ENCODE data around the gene C11orf98. TPM values are rescaled to one million over a fixed set of nuclear protein-coding genes. Genes with fewer than 3 reads are reported as not detected.
"Not testable (repeated sequence)": the region's sequence is repeated elsewhere in the genome, so short reads cannot be mapped to it uniquely, and the experiment has no call there.

Gene C11orf98
- total RNA-seq, 2 donors from 2014 or later = 125 to 140 TPM

- Histone ChIP-seq H3K9ac (ENCODE audit: extremely low read depth, low read length, poor library complexity, severe bottlenecking) (no peak overlapping the region), H3K4me1 (ENCODE audit: control insufficient read depth, insufficient read depth, low read length) (no peaks in the 10 kb centered on the region), H3K27me3 (ENCODE audit: control insufficient read depth, insufficient read depth, low read length, poor library complexity, severe bottlenecking) (no peaks in the 10 kb centered on the region), H3K4me3 (ENCODE audit: low read length) (peak overlapping the region; percentile 65), H3K36me3 (ENCODE audit: control insufficient read depth, insufficient read depth, low read length) (peaks cover 33% of the 10 kb centered on the region), H3K9me3 (ENCODE audit: control insufficient read depth, low read length) (no peaks in the 10 kb centered on the region), H3K27ac (ENCODE audit: low read depth, low read length) (peak overlapping the region; percentile 74)
- Mint-ChIP-seq H3K4me1 (peaks cover 13% of the 10 kb centered on the region), H3K27me3 (ENCODE audit: insufficient read depth) (no peaks in the 10 kb centered on the region), H3K27ac (peak overlapping the region; percentile 95), H3K36me3 (ENCODE audit: low read depth) (peaks cover 43% of the 10 kb centered on the region), H3K4me3 (peak overlapping the region; percentile 77), H3K9me3 (no peaks in the 10 kb centered on the region)
- TF ChIP-seq, protein P1, sequence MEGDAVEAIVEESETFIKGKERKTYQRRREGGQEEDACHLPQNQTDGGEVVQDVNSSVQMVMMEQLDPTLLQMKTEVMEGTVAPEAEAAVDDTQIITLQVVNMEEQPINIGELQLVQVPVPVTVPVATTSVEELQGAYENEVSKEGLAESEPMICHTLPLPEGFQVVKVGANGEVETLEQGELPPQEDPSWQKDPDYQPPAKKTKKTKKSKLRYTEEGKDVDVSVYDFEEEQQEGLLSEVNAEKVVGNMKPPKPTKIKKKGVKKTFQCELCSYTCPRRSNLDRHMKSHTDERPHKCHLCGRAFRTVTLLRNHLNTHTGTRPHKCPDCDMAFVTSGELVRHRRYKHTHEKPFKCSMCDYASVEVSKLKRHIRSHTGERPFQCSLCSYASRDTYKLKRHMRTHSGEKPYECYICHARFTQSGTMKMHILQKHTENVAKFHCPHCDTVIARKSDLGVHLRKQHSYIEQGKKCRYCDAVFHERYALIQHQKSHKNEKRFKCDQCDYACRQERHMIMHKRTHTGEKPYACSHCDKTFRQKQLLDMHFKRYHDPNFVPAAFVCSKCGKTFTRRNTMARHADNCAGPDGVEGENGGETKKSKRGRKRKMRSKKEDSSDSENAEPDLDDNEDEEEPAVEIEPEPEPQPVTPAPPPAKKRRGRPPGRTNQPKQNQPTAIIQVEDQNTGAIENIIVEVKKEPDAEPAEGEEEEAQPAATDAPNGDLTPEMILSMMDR (conservative IDR thresholded peaks at IDR 0.05) = no peak
- no peak for DNase-seq
- 90 to 95% methylated on average over 2 to 7 of the region's 7 CpGs for WGBS, 2 experiments (ENCODE audit: insufficient coverage in 1 of 2, insufficient read length in 1 of 2)
Measured at GRCh38 chr11:62622476-62623089, 42.4 kb downstream of the C11orf98 start.

- Histone ChIP-seq H3K27me3 (ENCODE audit: control insufficient read depth, insufficient read depth, low read length, poor library complexity, severe bottlenecking) (no peaks in the 10 kb centered on the region), H3K4me1 (ENCODE audit: control insufficient read depth, insufficient read depth, low read length) (no peaks in the 10 kb centered on the region), H3K27ac (ENCODE audit: low read depth, low read length) (peak within 1 kb of the TSS; percentile 74), H3K4me3 (ENCODE audit: low read length) (peak within 1 kb of the TSS; percentile 91), H3K9me3 (ENCODE audit: control insufficient read depth, low read length) (no peaks in the 10 kb centered on the region), H3K9ac (ENCODE audit: extremely low read depth, low read length, poor library complexity, severe bottlenecking) (peak within 1 kb of the TSS; percentile 68), H3K36me3 (ENCODE audit: control insufficient read depth, insufficient read depth, low read length) (peaks cover 26% of the 10 kb centered on the region)
- H3K36me3 Mint-ChIP-seq (ENCODE audit: low read depth) = peaks cover 35% of the 10 kb centered on the region
- no peaks in the 10 kb centered on the region for H3K27me3 Mint-ChIP-seq (ENCODE audit: insufficient read depth)
- WGBS, 2 experiments (ENCODE audit: insufficient coverage in 1 of 2, insufficient read length in 1 of 2) = 3 to 7% methylated on average over 31 to 77 of the region's 77 CpGs
- DNase-seq = peak; percentile 99
- peaks cover 13% of the 10 kb centered on the region for H3K4me1 Mint-ChIP-seq
- peak within 1 kb of the TSS; percentile 95 for H3K27ac Mint-ChIP-seq
- peak within 1 kb of the TSS; percentile 77 for H3K4me3 Mint-ChIP-seq
- H3K9me3 Mint-ChIP-seq = no peaks in the 10 kb centered on the region
- TF ChIP-seq, protein P1 (conservative IDR thresholded peaks at IDR 0.05) = peak; percentile 12
Measured at GRCh38 chr11:62621567-62622470, 43.2 kb downstream of the C11orf98 start, which contains the start of gene B3GAT3. Gene B3GAT3, minus strand, starts transcription at chr11:62621986. Its CDS starts 39 bp downstream, at chr11:62621947.

DNA sequence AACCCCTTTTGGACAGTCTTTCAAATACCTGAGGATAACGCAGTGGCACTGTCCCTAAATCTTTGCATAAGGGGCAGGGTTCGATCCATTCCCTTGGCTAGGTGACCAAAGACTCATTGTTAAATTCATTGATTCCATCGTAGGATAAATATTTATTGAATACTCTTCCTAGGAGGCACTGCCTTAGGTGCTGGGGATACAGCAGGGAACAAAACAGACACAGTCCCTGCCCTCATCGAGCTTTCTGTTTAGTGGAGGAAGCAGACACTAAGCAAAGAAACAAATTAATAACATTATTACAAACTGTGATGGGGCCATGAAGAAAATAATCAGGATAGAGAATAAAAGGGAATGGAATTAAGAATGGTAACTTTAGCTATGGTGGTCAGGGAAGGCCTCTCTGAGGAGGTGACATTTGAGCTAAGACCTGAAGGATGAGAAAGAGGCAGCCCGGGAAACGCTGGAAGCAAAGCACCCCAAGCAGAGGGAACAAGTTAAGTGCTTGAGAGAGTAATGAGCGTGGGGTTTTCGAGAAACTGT, 43.9 kb downstream of the C11orf98 start:
- H3K27ac ChIP-seq (ENCODE audit: low read depth, low read length) = peak overlapping the region; percentile 74
- TF ChIP-seq, protein P1 (conservative IDR thresholded peaks at IDR 0.05) = no peak
- H3K9me3 Mint-ChIP-seq = no peaks in the 10 kb centered on the region
- peak overlapping the region; percentile 77 for H3K4me3 Mint-ChIP-seq
- H3K27ac Mint-ChIP-seq = peak overlapping the region; percentile 89
- DNase-seq = no peak
- peaks cover 13% of the 10 kb centered on the region for H3K4me1 Mint-ChIP-seq
- H3K9me3 ChIP-seq (ENCODE audit: control insufficient read depth, low read length) = no peaks in the 10 kb centered on the region
- 37 to 38% methylated on average over 7 of the region's 8 CpGs for WGBS, 2 experiments (ENCODE audit: insufficient coverage in 1 of 2, insufficient read length in 1 of 2)
- peak overlapping the region; percentile 91 for H3K4me3 ChIP-seq (ENCODE audit: low read length)
- no peaks in the 10 kb centered on the region for H3K4me1 ChIP-seq (ENCODE audit: control insufficient read depth, insufficient read depth, low read length)
- peaks cover 18% of the 10 kb centered on the region for H3K36me3 ChIP-seq (ENCODE audit: control insufficient read depth, insufficient read depth, low read length)
- H3K27me3 Mint-ChIP-seq (ENCODE audit: insufficient read depth) = no peaks in the 10 kb centered on the region
- peak overlapping the region; percentile 68 for H3K9ac ChIP-seq (ENCODE audit: extremely low read depth, low read length, poor library complexity, severe bottlenecking)
- H3K36me3 Mint-ChIP-seq (ENCODE audit: low read depth) = peaks cover 30% of the 10 kb centered on the region
- no peaks in the 10 kb centered on the region for H3K27me3 ChIP-seq (ENCODE audit: control insufficient read depth, insufficient read depth, low read length, poor library complexity, severe bottlenecking)

DNA sequence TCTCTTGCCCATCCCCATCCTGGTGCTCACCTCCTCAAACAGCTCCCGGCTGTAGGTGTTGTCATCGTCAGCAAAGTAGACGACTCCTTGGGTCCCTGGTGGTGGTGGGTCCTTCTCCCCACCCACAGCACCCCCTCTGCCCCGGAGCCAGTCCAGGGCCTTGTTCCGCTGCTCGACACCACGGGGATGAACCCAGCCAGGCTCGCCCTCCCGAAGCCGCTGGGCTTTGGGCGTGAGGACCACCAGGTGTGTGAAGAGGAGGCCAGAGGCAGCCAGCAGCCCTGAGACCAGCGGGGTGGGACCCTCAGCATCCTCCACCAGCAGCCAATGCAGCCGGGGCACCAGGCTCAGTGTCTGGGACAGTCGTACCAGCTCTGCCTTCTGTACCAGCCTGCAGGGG, 48.1 kb downstream of the C11orf98 start:
- not testable (repeated sequence) for H3K9me3 ChIP-seq (ENCODE audit: control insufficient read depth, low read length); H3K36me3 ChIP-seq (ENCODE audit: control insufficient read depth, insufficient read depth, low read length); H3K27me3 ChIP-seq (ENCODE audit: control insufficient read depth, insufficient read depth, low read length, poor library complexity, severe bottlenecking); H3K9me3 Mint-ChIP-seq; H3K9ac ChIP-seq (ENCODE audit: extremely low read depth, low read length, poor library complexity, severe bottlenecking); H3K4me3 ChIP-seq (ENCODE audit: low read length); DNase-seq; H3K27ac ChIP-seq (ENCODE audit: low read depth, low read length); H3K27ac Mint-ChIP-seq; H3K4me3 Mint-ChIP-seq; H3K27me3 Mint-ChIP-seq (ENCODE audit: insufficient read depth); H3K4me1 ChIP-seq (ENCODE audit: control insufficient read depth, insufficient read depth, low read length)
- Mint-ChIP-seq H3K36me3 (ENCODE audit: low read depth) (peaks cover 11% of the 10 kb centered on the region), H3K4me1 (peaks cover 21% of the 10 kb centered on the region)
- WGBS, 2 experiments (ENCODE audit: insufficient coverage in 1 of 2, insufficient read length in 1 of 2) = 89 to 90% methylated on average over 2 to 8 of the region's 14 CpGs

Data from endodermal cell (in vitro differentiated cells).